ENCODE results near the gene PELI3.
A peak's percentile ranks its signal among the peaks of the same experiment; 100 is the strongest.
"Not testable (repeated sequence)": the region's sequence is repeated elsewhere in the genome, so short reads cannot be mapped to it uniquely, and the experiment has no call there.

Gene PELI3, protein sequence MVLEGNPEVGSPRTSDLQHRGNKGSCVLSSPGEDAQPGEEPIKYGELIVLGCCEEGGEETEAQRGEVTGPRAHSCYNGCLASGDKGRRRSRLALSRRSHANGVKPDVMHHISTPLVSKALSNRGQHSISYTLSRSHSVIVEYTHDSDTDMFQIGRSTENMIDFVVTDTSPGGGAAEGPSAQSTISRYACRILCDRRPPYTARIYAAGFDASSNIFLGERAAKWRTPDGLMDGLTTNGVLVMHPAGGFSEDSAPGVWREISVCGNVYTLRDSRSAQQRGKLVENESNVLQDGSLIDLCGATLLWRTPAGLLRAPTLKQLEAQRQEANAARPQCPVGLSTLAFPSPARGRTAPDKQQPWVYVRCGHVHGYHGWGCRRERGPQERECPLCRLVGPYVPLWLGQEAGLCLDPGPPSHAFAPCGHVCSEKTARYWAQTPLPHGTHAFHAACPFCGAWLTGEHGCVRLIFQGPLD
- total RNA-seq, result 16.9 to 20.3 reads per million in 2 donors

DNA sequence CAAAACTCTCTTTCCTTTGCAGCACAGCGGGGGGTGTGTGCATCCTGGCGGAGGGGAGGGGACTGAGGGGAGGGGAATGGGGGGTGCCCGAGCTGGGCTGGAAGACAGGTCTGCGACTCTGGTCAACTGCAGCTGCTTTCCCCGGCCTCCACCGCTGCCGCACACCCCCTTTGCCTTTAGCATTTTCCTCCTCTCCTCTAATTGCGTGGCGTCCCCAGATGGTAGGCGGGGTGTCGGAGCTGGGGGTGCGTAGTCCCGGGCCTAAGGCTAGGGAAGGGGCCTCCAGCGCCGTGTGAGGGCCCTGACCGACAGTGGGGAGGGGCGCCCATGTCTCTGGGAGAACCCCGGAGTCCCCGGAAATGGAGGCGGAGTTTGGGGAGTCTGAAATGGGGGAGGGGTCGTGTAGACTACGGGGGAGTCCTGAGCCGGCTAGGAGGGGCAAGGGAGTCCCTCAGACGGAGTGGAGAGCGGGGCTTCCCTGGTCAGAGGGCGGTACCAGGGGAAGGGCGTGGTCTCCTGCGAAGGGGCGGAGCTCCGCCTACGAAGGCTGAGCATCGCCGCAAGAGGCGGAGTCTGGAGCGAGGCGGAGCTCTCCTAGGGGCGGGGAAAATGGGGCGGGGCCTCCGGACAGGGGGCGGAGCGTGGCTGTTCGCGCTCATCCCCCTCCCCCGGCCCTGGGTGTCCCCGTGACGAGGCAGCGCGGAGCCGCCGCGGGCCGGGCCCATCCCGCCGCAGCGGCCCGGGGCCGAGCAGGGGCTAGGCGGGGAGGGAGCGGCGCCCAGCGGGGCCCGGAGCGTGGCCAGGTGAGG is at the start of gene PELI3:
Gene PELI3, plus strand, starts transcription at position 681 of the 809 bp plus-strand sequence. CDS start 1,224 bp downstream, outside the sequence.
- peak; percentile 99 for DNase-seq

DNA sequence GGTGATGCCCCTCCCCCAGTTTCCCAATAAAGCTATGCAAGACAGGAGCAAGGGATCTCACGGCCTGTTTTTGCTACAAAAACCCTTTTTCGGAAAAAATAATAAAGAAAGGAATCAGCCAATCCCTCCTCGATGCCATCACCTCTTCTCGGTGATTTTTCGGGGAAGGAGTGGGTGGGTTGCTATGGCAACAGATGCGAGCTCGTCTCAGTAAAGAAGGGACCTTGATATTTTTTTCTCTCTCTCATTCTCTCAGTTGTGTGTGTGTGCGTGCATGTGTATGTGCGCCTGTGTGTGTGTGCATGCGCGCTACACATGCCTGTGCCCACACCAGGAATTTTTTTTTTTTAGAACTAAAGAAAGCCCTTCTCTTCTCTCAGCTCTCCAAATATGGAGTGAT is 49.7 kb upstream of the PELI3 start:
- no peak for DNase-seq

DNA sequence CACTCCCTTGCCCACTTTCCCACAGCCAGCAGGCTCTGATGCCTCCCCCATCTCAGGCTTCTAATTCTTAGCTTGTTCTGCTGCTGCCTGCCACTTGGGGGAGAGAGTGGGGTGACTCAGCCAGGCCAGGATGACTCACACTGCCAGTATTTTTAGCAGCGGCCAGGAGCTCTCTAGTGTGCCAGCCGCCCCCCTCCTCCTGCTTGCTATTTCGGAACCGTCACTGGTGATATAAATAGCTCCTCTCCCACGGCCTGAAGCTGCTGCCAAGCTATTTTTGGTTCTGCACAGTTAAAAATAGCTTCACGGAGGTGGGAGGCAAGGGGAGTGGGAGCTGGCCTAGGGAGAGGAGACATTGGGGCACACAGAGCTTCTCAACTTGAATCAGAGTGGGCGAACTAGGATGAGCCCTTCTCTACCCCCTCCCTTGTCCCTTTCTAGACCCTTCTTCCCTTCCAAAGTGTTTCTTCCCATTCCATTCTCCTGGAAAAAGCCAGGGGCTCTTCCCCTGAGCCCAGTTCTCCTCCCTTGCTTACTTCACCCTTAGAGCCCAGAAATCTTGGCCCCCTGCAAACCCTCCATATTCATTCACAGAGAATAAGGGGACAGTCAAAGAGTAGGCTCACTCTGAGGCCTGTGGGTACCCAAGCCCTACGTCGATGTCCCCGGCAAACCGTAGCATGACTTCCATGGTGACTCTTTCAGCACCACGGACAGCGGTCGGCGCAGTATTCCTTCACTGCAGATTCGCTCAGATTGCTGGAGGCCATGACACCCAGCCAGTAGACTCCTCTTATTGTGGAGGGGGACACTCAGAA is 48.3 kb upstream of the PELI3 start:
- DNase-seq, result peak; percentile 48

DNA sequence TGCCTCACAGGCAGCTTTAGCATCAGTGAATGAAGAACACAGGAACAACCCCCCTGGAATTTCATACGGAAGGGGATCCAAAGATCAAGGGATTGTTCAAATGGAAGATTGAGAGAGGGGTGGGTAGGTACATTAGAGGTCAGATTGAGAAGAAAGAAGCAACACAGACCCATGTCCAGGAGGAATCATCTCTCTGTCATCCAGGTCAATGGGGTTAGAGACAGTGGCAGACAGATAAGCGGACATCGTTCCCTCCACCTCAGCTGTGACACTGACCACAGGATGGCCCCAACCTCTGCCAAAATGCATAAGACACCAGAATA is 47.8 kb upstream of the PELI3 start:
- no peak for DNase-seq

DNA sequence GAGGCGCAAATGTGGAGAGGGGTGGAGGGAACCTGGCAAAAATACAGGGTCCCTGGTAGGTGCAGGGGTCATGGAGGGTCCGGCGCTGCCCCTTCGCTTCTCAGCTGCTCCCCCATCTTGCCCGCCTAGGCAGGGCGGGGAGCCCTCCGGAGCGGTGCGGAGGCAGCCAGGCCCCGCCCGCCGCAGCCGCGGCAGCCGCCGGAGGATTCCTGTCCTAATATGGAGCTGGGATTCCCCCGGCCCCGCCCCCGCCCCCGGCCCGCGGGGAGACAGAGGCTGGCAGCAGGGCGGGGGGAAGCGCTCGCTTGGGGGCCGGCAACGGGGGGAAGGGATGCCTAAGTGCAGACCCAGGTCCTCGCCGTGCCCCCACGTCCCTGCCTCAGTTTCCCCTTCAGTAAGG is 46.9 kb upstream of the PELI3 start:
- DNase-seq, result no peak

DNA sequence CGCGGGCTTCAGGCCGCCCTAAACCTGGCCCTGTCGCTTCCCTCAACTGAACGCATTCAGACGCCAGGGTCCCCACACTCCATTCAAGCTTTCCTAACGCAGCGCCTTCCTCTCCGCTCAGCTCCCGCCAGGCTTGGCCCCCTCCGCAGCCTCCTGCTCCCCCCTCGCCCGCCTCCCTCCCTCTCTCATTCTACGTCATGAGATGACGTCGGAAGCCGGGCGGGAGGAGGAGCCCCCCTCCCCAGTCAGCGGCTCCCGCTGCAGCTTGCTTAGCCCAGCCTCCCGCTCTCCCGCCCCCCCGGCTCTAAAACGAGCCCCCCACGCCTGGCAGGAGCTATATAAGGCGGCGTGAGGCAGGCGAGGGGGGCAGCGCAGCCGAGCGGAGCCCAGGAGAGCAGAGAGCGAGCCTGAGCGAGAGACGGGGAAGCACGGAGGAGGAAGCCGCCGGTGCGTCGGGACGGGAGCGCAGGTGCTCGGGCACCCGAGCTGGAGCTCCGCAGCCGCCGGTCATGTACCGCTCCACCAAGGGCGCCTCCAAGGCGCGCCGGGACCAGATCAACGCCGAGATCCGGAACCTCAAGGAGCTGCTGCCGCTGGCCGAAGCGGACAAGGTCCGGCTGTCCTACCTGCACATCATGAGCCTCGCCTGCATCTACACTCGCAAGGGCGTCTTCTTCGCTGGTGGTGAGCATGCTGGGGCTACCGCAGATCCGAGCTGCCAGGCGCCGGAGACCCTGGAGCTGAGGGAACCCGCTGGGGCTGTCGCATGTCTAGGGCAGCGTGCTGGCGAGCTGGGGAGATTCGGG is 45.8 kb upstream of the PELI3 start, which contains the start of gene NPAS4:
Gene NPAS4, plus strand, starts transcription at position 365 of the 806 bp plus-strand sequence. Its CDS starts 145 bp downstream, at position 510.
- DNase-seq, result no peak

DNA sequence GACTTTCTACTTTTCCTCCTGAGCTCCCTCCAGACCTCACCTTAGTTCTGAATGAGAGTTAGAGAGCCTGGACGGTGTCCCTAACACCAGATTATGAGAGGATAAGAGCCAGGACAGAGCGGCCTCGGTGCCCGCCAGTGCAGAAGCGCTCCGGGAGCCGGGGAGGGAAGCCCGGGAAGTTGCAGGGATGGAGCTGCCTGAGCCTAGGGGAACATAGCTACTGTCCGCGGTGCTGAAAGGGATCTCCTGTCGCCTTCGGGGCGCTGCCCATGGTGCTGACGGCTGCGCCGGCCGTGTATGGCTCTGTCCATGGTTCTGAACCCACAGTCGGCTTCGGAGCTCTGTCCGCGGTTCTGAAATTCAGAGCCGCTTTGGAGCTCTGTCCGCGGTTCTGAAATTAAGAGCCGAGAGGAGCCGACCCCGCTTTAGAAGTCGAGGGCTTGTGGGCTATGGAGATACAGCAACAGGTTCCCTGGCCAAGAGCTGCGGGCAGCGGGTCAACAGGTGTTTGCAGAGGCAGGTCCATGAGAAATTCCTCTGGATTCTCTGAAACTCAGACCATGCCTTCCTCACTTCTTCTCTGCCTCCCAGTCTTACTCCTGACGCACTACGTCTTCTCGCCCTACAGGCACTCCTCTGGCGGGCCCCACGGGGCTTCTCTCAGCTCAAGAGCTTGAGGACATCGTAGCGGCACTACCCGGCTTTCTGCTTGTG is 45.1 kb upstream of the PELI3 start:
- DNase-seq, result peak; percentile 86

DNA sequence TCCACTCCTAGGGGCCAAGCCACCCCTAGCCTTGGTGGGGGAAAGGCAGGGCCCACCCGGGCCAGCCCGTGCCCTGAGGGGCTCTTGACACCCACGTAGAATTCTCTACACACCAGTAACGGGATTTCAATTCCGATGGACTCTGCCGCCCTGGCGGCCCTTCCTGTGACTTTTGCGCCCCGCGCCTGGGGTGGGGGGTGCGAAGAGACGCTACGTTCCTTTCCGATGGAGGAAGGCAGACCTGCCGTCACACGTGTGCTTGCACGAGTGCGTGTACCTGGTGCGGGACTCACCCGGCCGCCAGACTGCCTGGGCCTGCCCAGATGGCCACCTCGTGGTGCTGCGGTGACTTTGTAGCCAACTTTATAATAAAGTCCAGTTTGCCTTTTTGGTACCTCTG is 40.4 kb upstream of the PELI3 start:
- DNase-seq, result no peak

DNA sequence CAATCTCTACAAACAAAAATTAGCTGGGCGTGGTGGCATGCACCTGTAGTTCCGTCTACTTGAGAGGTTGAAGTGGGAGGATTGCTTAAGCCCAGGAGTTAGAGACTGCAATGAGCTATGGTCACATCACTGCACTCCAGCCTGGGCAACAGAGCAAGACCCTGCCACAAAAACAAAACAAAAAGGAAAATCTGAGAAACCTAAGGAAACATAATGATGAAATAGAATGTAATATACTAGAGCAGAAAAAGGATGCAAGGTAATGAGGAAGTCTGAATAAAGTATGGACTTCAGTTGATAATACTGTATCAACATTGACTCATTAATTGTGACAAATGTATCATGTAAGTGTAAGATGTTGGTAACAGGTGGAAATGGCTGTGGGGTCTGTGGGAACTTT is 37.8 kb upstream of the PELI3 start:
- DNase-seq, result no peak

DNA sequence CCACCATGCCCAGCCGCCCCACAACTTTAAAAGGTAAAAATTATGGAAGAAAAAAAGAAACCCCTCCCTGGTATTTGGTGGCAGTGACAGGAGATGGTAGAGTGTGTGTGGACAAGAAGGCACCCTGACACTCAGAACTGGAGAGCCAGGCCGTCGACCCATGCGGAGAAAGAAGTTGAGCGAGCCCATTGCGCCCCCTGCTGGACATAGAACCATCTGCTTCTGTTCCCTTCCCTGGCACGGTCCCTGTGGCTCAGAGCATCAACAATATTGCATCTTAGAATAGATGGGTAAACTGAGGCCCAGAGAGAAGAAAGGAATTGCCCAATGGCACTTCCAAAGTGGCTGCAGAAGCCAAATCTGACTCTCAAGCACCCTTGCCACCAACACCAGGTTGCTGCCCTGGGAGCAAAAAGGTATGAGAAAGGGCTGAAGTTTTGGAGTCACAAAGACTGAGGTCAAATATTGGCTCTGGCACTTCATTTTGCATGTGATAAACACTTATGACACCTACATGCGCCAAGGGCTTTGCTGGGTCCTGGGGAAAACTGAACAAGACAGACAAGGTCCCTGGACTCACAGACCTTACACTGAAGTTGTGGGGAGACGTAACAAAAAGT is 36.6 kb upstream of the PELI3 start:
- peak; percentile 68 for DNase-seq

DNA sequence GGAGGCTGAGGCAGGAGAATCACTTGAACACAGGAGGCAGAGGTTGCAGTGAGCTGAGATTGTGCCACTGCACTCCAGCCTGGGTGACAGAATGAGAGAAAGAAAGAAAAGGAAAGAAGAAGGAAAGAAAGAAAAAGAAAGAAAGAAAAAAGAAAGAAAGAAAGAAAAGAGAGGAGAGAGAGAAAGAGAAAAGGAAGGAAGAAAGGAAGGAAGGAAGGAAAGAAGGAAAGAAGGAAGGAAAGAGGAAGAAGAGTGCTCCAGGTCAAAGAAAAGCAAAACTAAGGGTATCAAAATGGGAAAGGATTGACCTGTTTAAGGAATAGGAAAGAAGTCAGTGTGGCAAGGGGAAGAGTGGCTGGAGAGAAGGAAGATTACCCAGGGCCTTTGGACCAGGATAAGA is 35.4 kb upstream of the PELI3 start:
- not testable (repeated sequence) for DNase-seq

DNA sequence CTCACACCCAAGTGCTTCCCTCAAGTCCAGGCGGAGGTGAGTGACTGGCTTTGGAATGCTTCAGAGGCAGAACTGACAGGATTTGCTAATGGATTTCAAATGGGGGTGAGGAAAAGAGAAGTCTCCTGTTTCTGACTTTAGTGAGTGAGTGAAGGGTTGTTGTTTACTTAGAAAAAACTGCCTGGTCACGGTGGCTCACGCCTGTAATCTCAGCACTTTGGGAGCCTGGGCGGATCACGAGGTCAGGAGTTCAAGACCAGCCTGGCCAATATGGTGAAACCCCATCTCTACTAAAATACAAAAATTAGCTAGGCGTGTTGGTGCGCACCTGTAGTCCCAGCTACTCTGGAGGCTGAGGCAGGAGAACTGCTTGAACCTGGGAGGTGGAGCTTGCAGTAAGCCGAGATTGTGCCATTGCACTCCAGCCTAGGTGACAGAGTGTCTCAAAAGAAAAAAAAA is 34.8 kb upstream of the PELI3 start:
- not testable (repeated sequence) for DNase-seq

DNA sequence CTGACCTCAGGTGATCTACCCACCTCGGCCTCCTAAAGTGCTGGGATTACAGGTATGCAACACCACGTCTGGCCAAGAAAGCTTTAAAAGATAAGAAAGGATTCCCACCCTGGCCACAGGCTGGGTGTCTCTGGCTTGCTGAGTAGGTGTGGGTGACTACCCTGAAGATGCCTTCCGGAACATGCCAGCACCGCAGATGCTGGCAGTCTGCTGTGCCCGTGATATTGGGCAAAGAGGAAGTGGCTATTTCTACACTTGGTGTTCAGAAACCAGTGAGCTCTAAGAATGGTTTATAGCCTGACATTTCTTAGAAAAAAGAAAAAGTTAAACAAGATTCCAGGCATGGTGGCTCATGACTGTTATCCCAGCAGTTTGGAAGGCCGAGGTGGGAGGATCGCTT is 34.1 kb upstream of the PELI3 start:
- DNase-seq, result no peak

DNA sequence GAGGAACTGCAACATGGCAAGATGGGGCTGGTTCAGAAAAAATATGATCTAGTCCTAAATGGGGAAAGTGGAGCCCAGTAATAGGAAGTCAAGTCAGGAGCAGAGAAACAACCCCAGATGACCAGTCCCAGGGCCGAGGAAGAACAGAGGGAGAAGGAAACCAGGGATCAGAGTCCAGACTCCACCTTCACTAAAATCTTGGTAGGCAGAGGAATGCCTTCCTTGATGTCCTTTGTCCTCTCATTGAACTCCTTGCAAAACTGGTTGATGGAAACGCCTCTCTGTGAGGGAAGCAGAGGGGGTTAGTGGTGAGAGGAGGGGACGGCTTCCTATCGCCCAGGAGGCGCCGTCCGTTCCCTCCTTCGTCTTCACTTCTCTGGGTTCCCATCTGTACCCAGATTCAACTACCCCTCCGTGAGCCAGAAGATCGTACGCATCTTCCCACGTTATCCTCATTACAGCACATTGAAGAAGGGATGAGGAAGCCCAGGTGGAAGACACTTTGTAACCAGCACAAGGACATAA is 28.7 kb upstream of the PELI3 start:
- no peak for DNase-seq

DNA sequence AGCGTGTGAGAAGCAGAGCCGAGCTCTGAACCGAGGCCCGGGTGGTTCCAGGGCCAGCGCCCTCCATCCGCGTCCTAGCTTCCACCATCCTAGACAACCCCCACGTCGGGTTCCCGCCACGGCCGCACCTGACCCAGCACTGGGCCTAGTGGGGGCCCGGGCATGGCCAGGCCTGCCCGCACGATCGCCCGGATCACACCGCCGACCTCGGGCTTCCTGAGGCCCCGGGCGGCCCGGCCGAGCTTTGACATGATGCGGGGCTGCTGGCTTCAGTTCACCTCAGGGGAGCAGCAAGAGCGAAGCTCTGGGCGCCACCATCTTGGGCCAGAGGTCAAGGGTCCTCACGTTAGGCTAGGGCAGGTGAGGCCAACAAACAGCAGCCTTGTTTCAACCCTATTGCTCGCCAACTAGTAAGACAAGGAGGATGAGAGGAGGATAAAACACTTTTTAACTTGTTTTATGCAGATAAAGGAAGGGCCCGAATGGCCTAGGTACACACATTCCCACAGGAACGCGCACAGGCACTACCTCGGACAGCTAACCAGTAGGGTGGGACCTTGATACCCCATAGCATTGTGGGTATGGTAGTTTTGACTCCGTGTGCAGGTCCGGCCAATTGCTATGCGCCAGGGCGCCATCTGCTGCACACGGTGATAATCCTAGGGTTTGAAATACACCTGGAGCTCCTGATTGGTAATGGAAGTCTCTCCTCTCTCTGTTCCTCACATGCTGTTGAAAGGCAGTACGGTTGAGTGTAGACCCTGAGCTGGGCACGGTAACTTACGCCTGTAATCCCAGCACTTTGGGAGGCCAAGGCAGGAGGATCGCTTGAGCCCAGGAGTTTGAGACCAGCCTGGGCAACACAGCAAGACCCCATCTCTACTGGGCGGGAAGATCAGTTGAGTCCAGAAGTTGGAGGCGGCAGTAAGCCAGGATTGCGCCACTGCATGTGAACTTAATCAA is 27.9 kb upstream of the PELI3 start, which contains the start of gene MRPL11:
Gene MRPL11, minus strand, starts transcription at position 345 of the 963 bp plus-strand sequence. Its CDS starts 94 bp downstream, at position 251.
- peak; percentile 81 for DNase-seq

DNA sequence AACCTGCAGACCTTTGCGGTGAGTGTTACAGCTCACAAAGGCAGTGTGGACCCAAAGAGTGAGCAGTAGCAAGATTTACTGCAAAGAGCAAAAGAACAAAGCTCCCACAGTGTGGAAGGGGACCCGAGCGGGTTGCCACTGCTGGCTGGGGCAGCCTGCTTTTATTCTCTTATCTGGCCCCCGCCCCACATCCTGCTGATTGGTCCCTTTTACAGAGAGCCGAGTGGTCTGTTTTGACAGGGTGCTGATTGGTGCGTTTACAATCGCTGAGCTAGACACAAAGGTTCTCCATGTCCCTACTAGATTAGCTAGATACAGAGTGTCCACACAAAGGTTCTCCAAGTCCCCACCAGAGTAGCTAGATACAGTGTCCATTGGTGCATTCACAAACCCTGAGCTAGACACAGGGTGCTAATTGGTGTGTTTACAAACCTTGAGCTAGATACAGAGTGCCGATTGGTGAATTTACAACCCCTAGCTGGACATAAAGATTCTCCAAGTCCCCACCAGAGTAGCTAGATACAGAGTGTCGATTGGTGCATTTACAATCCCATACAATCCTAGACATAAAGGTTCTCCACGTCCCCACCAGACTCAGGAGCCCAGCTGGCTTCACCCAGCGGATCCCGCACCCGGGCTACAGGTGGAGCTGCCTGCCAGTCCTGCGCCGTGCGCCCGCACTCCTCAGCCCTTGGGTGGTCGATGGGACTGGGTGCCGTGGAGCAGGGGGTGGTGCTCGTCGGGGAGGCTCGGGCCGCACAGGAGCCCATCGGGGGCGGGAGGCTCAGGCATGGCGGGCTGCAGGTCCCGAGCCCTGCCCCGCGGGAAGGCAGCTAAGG is 26.4 kb upstream of the PELI3 start:
- DNase-seq, result not testable (repeated sequence)

DNA sequence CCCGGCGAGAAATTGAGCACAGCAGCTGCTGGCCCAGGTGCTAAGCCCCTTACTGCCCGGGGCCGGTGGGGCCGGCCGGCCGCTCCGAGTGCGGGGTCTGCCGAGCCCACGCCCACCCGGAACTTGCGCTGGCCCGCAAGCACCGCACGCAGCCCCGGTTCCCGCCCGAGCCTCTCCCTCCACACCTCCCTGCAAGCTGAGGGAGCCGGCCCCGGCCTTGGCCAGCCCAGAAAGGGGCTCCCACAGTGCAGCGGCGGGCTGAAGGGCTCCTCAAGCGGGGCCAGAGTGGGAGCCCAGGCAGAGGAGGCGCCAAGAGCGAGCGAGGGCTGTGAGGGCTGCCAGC is 25.8 kb upstream of the PELI3 start:
- not testable (repeated sequence) for DNase-seq

DNA sequence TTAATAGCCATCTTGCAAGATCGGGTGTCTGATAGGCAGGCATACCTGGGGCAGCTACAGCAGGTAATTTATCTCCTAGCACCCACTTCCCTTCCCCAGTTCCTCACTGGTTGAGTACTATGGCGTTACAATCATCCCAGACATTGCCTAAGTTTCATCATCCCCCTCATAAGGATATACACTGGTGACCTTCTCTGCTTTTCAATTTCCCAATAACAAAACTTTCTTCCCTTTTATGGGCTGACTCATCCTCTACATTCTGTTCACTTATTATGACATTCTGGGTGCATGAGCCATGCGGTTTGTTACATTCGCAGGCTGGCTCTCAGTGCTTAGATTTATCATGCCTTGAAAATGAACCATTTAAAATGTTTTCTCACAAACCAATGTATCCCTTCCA is 23.1 kb upstream of the PELI3 start:
- DNase-seq, result no peak
